GM21390 (cell line): ENCODE measurements around the gene FERMT3.

Experiments
- ATAC-seq: cut with Tn5 transposase; IDR thresholded peaks from one replicate; pipeline ENCODE4 v1.9.1; 2021; ENCODE audit not compliant: unreplicated experiment

Gene FERMT3

GRCh38 chr11:64247729-64248531 lies 41.4 kb downstream of the FERMT3 start:
- ATAC-seq = no peak

GRCh38 chr11:64248578-64248977 lies 42.1 kb downstream of the FERMT3 start:
- no peak for ATAC-seq

- no peak for ATAC-seq
Observed at GRCh38 chr11:64249038-64249437, 42.5 kb downstream of the FERMT3 start.

GRCh38 chr11:64249563-64250414 lies 43.3 kb downstream of the FERMT3 start:
- ATAC-seq = no peak

GRCh38 chr11:64250415-64251015 lies 44.0 kb downstream of the FERMT3 start:
- ATAC-seq = no peak

GRCh38 chr11:64251016-64251752 lies 44.7 kb downstream of the FERMT3 start, which contains the start of gene PLCB3:
Gene PLCB3, plus strand, starts transcription at chr11:64251530. Its CDS starts 120 bp downstream, at chr11:64251650.
- peak; percentile 40 for ATAC-seq

- ATAC-seq = no peak
Observed at GRCh38 chr11:64251753-64252002, 45.2 kb downstream of the FERMT3 start.

GRCh38 chr11:64252003-64252872 lies 45.7 kb downstream of the FERMT3 start:
- ATAC-seq = no peak

GRCh38 chr11:64253043-64253442 lies 46.5 kb downstream of the FERMT3 start:
- no peak for ATAC-seq

- ATAC-seq = no peak
Observed at GRCh38 chr11:64253481-64253880, 47.0 kb downstream of the FERMT3 start.

- ATAC-seq = no peak
Observed at GRCh38 chr11:64254326-64254725, 47.8 kb downstream of the FERMT3 start.

GRCh38 chr11:64255135-64256128 lies 48.9 kb downstream of the FERMT3 start:
- no peak for ATAC-seq

GRCh38 chr11:64256300-64256699 lies 49.8 kb downstream of the FERMT3 start:
- ATAC-seq = no peak

- ATAC-seq = no peak
Observed at GRCh38 chr11:64258356-64258755, 51.8 kb downstream of the FERMT3 start.

- no peak for ATAC-seq
Observed at GRCh38 chr11:64258946-64259532, 52.5 kb downstream of the FERMT3 start.

GRCh38 chr11:64259533-64260067 lies 53.1 kb downstream of the FERMT3 start:
- ATAC-seq = no peak

GRCh38 chr11:64260147-64260708 lies 53.7 kb downstream of the FERMT3 start:
- no peak for ATAC-seq

GRCh38 chr11:64261556-64262080 lies 55.1 kb downstream of the FERMT3 start:
- no peak for ATAC-seq
